GM21526 (cell line): ENCODE results near the gene DCAF7.

Source experiments
- ATAC-seq: cut with Tn5 transposase; IDR thresholded peaks from one replicate; pipeline ENCODE4 v1.9.1; 2021; ENCODE audit warnings: moderate library complexity; ENCODE audit not compliant: unreplicated experiment, low FRiP score

DCAF7 gene

DNA sequence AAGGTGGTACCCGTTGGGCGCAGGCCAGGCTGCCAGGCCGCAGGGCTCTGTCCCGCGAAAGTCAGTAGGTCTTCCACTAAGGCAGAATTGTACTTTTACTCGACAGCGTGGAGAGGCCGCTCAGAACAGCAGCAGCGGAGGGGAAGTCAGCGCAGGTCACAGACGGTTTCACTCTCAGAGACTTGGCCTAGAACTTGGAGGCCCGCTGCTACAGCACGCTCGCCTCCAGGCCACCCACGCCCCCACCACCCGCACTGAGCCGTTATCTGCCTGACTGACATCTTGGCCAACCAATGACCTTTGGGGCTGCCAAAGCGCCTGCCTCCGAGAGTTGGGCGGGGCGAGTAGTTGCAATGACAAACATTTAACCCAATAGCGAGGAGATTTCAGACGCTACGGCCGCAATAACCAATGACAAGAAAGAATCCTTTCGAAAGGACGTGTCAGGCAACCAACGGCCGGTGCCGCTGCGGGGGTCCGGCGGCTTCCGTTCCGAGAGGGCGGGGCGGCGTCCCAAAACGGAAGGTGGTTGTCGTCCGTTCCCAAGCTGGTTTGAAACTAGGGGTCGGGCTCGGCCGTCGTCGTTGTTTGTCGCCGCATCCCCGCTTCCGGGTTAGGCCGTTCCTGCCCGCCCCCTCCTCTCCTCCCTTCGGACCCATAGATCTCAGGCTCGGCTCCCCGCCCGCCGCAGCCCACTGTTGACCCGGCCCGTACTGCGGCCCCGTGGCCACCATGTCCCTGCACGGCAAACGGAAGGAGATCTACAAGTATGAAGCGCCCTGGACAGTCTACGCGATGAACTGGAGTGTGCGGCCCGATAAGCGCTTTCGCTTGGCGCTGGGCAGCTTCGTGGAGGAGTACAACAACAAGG, at the start of gene DCAF7:
TSS of gene DCAF7 (plus strand) at position 532 of the 871 bp plus-strand sequence. CDS start at position 733, 201 bp downstream.
- ATAC-seq: peak; percentile 94

DNA sequence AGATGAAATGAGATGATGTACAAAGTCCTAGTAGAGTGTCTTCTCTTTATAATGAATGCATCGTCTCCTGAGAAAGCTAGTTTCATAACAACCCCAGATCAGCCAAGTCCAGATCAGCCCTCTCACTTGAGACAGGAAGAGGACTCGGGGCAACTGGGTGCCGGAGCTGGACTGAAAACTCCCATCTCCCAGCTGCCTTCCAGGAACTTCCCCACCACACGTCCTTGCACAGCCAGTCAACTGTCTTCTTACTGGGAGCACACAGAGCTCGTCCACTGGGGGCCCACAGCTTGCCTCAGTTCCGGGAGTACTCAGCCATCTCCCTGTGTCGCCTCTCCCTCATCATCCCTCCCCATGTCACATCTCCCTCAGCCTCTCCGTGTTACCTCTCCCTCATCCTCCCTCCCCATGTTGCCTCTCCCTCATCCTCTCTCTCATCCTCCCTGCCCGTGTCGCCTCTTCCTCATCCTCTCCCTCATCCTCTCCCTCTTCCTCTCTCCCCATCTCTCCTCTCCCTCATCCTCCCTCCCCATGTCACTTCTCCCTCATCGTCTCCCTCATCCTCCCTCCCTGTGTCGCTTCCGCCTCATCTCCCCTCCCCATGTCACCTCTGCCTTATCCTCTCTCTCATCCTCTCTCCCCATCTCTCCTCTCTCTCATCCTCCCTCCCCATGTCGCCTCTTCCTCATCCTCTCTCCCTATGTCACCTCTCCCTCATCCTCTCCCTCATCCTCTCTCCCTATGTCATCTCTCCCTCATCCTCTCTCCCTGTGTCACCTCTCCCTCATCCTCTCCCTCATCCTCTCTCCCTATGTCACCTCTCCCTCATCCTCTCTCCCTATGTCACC, 49.5 kb upstream of the DCAF7 start:
- no peak for ATAC-seq

- no peak for ATAC-seq
Measured at GRCh38 chr17:63503341-63503705, 47.0 kb upstream of the DCAF7 start.

DNA sequence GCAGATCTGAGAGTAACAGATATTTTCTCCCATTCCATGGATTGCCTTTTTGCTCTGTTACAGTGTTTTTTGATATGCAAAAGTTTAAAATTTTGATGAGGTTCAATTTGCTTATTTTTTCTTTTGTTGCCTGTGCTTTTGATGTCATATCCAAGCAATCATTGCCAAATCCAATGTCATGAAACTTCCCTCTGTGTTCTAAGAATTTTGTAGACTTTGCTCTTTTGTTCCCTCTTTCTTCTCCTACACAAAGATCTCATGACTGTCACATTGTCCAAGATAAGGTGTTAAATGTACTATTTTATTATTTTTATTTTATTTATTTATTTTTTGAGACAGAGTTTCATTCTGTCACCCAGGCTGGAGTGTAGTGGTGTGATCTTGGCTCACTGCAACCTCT, 46.0 kb upstream of the DCAF7 start:
- ATAC-seq: no peak

DNA sequence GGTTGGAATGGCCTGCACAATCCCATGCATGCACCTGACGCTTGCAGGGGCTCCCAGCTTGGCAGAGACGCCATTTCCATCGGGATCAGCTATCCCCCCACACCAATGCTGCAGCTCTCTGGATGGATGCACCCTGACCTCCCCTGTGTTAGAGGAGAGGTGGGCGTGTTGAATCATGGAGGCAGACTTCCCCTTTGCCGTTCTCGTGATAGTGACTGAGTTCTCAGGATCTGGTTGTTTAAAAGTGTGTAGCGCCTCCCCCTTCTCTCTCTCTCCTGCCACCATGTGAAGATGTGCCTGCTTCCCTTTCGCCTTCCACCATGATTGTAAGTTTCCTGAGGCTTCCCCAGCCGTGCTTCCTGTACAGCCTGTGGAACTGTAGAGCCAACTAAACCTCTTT, 44.9 kb upstream of the DCAF7 start:
- ATAC-seq: no peak

DNA sequence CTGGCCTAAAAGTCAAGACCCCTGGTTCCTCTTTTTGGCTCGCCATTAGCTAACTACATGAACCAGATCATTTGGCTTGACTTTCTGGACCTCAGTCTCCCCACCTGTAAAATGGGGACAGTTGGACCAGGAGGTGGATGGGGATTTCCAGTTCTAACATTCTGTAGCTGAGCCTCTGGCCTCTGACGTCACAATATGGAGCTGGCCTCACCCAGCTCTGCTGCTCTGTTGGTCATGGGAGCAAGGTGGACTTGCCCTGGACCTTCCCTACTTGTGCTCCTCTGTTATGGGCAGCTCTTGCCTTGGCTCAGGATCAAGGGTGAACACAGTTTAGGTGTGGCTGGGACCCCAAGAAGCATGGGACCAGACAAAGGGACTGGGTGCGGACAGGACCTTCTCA, 43.6 kb upstream of the DCAF7 start:
- ATAC-seq: no peak

GRCh38 chr17:63511331-63511730, 38.9 kb upstream of the DCAF7 start:
- ATAC-seq: no peak

GRCh38 chr17:63512388-63512787, 37.9 kb upstream of the DCAF7 start:
- ATAC-seq: no peak

GRCh38 chr17:63512896-63513644, 37.2 kb upstream of the DCAF7 start:
- no peak for ATAC-seq

DNA sequence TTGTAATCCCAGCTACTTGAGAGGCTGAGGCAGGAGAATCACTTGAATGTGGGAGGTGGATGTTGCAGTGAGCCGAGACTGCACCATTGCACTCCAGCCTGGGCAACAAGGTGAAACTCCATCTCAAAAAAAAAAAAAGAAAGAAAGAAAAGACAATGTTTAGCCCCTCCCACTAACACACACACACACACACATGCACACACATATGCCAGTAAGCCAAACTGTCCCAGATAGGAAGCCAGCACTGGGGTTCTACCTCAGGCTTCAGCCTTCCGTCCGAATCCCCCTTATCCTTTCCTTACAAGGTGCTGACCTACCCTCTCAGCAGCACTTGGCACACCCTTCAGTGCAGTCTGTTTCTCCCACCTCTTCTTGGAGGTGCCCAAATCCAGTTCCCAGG, 35.8 kb upstream of the DCAF7 start:
- no peak for ATAC-seq

- no peak for ATAC-seq
Measured at GRCh38 chr17:63514974-63515373, 35.3 kb upstream of the DCAF7 start.

DNA sequence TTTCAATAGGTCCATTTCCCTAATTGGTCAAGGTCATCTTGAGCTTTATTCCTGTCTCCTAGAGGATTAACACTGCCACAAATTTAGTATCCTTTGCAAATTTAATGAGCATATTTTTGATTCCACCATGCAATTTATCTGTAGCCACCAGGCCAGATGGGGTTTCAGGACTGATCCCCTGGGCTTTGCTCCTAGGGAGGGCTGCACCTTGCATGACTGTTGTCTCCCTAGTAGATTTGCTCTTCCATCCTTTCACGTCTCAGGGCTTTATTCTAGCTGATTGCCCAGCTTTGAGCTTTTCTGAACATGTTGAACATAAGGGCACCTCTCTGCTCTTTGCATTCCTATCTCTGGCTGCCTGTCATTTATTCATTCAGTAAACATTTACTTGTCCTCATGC, 34.9 kb upstream of the DCAF7 start:
- no peak for ATAC-seq

GRCh38 chr17:63516910-63517824, 33.1 kb upstream of the DCAF7 start:
- no peak for ATAC-seq

- ATAC-seq: no peak
Measured at GRCh38 chr17:63517825-63518534, 32.3 kb upstream of the DCAF7 start.

DNA sequence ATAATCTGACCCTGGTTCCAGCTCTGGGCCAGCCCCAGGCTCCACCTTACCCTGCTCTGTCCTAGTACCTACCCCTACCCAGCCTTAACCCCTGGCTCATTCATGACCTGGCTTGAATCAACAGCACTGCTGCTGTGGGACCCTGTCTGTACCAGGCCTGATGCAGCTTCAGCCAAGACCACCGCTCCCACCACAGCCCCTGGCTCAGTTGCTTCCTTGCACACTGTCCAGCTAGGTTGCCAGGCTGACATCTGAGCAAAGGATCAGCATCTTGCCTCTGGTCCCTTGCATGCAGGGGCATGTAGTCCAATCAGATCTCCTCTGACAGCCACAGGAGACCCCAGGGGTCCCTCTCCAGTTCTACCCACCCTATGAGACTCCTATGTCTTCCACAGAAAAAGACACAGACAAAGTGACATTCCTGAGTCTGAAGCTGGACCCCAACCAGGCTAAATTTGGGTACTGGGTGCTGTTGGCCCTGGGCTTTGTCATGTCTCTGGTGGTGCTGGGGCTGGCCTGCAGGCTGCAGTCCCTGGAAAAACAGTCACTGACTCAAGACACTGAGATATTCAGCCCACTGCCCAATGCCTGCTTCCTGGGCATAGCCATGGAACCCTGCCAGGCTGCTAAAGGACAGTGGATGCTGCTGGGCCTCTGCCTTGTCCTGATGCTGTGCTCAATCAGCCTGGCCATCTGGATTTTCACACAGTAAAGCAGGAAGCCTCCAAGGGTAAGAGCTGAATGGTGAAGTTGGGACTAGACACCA, 31.0 kb upstream of the DCAF7 start:
- ATAC-seq: no peak

- ATAC-seq: no peak
Measured at GRCh38 chr17:63519972-63520882, 30.1 kb upstream of the DCAF7 start.

- ATAC-seq: no peak
Measured at GRCh38 chr17:63523253-63523855, 26.9 kb upstream of the DCAF7 start, which contains the start of gene KCNH6. Gene KCNH6, plus strand, starts transcription at chr17:63523358. Its CDS starts 56 bp downstream, at chr17:63523414.
